Calu3 (cell line): ENCODE results near the gene DDX39A. TPM values are rescaled to one million over a fixed set of nuclear protein-coding genes. Genes with fewer than 3 reads are reported as not detected.

ENCODE experiments used
- BruUV-seq: library from RNA; stranded (reverse); fragments of 400-500 nt; replicated peaks from 2 replicates; lab custom pipeline; 2021; lab: Mats Ljungman, UMichigan
- CTCF ChIA-PET: fragments of 300-600 bp; sonication (Branson Sonifier 250); formaldehyde crosslinking; loops from one replicate; lab custom pipeline; 2022; ENCODE audit warnings: antibody characterized with exemption; lab: Charles Lee
- DNase-seq: peaks from one replicate; pipeline ENCODE4 v3.0.0; 2022
- H3K27ac Mint-ChIP-seq: one replicate; pipeline ENCODE4 v1.8.0; 2022; ENCODE audit warnings: mixed read lengths; ENCODE audit not compliant: unreplicated experiment
- H3K27me3 Mint-ChIP-seq: one replicate; pipeline ENCODE4 v1.8.0; 2022; ENCODE audit warnings: mixed read lengths; ENCODE audit not compliant: unreplicated experiment
- H3K36me3 Mint-ChIP-seq: one replicate; pipeline ENCODE4 v1.8.0; 2022; ENCODE audit warnings: mild to moderate bottlenecking, moderate library complexity, mixed read lengths; ENCODE audit not compliant: insufficient read depth, unreplicated experiment
- H3K4me1 Mint-ChIP-seq: one replicate; pipeline ENCODE4 v1.8.0; 2022; ENCODE audit warnings: mild to moderate bottlenecking, low read depth, mixed read lengths; ENCODE audit not compliant: unreplicated experiment
- H3K4me3 Mint-ChIP-seq: one replicate; pipeline ENCODE4 v1.8.0; 2022; ENCODE audit warnings: mild to moderate bottlenecking, low read depth, moderate library complexity, mixed read lengths; ENCODE audit not compliant: unreplicated experiment
- H3K9me3 Mint-ChIP-seq: one replicate; pipeline ENCODE4 v1.8.0; 2022; ENCODE audit warnings: low read depth, mixed read lengths; ENCODE audit not compliant: unreplicated experiment
- CTCF ChIP-seq: fragments of 200-600 bp; IDR thresholded peaks from one replicate; pipeline ENCODE4 v1.8.0; 2022; ENCODE audit warnings: antibody characterized with exemption; ENCODE audit not compliant: unreplicated experiment
- intact Hi-C: fragments of 100-400 bp; cut with micrococcal nuclease; formaldehyde crosslinking; loops from one replicate; pipeline ENCODE4 v1.10.0; 2022; ENCODE audit not compliant: unreplicated experiment
- total RNA-seq: library from RNA; stranded (reverse); gene quantifications from 2 replicates; pipeline ENCODE4 v1.2.3, GENCODE V29; 2022

DDX39A gene
- total RNA-seq, 1 experiment from 2014 or later = 104 TPM

GRCh38 chr19:14395710-14396336 lies 23.3 kb downstream of the DDX39A start:
- no peak for DNase-seq
- peaks cover 30% of the 10 kb centered on the region for H3K36me3 Mint-ChIP-seq
- H3K9me3 Mint-ChIP-seq = no peaks in the 10 kb centered on the region
- no peak overlapping the region for H3K27ac Mint-ChIP-seq
- BruUV-seq = no TSS peak
- no peaks in the 10 kb centered on the region for H3K27me3 Mint-ChIP-seq
- H3K4me3 Mint-ChIP-seq = no peak overlapping the region
- TF ChIP-seq CTCF = no peak
- no peaks in the 10 kb centered on the region for H3K4me1 Mint-ChIP-seq
- CTCF ChIA-PET = no interaction called here
- intact Hi-C loops = no loop called here

- Mint-ChIP-seq H3K4me1 (no peaks in the 10 kb centered on the region), H3K4me3 (no peak overlapping the region), H3K27me3 (no peaks in the 10 kb centered on the region), H3K27ac (no peak overlapping the region), H3K36me3 (peaks cover 34% of the 10 kb centered on the region), H3K9me3 (no peaks in the 10 kb centered on the region)
- no peak for DNase-seq
- CTCF ChIA-PET = no interaction called here
- no peak for TF ChIP-seq CTCF
- intact Hi-C loops = no loop called here
- no TSS peak for BruUV-seq
These were observed 23.9 kb downstream of the DDX39A start for GRCh38 chr19:14395262-14395661.

GRCh38 chr19:14394167-14394566 lies 25.0 kb downstream of the DDX39A start:
- CTCF ChIA-PET = no interaction called here
- DNase-seq = no peak
- no peak overlapping the region for H3K4me3 Mint-ChIP-seq
- no peaks in the 10 kb centered on the region for H3K4me1 Mint-ChIP-seq
- TF ChIP-seq CTCF = no peak
- intact Hi-C loops = no loop called here
- H3K27me3 Mint-ChIP-seq = no peaks in the 10 kb centered on the region
- no peaks in the 10 kb centered on the region for H3K9me3 Mint-ChIP-seq
- BruUV-seq = no TSS peak
- H3K36me3 Mint-ChIP-seq = peaks cover 34% of the 10 kb centered on the region
- H3K27ac Mint-ChIP-seq = no peak overlapping the region

GRCh38 chr19:14393329-14393728 lies 25.8 kb downstream of the DDX39A start:
- DNase-seq = no peak
- H3K27ac Mint-ChIP-seq = no peak overlapping the region
- CTCF ChIA-PET = interaction anchor here (0.8 kb wide), 1 partner anchor 389 kb away, joined by 3 read pairs; no protein-coding TSS in a partner anchor
- intact Hi-C loops = no loop called here
- H3K9me3 Mint-ChIP-seq = no peaks in the 10 kb centered on the region
- no peaks in the 10 kb centered on the region for H3K27me3 Mint-ChIP-seq
- H3K4me1 Mint-ChIP-seq = no peaks in the 10 kb centered on the region
- TF ChIP-seq CTCF = no peak
- H3K4me3 Mint-ChIP-seq = no peak overlapping the region
- peaks cover 33% of the 10 kb centered on the region for H3K36me3 Mint-ChIP-seq
- no TSS peak for BruUV-seq
